HCT116 (cell line): ENCODE measurements around the gene ITSN1. TPM values are rescaled to one million over a fixed set of nuclear protein-coding genes. Genes with fewer than 3 reads are reported as not detected.

Experiments used
- ATAC-seq: fragments of 200-7000 bp; cut with Tn5 transposase; 2 replicates; pipeline ENCODE4 v1.9.1; 2020; ENCODE audit warnings: mild to moderate bottlenecking, moderate library complexity
- BruUV-seq: library from RNA; stranded (reverse); fragments of 400-500 nt; replicated peaks from 2 replicates; lab custom pipeline; 2021; lab: Mats Ljungman, UMichigan
- CTCF ChIA-PET: fragments of 300-600 bp; sonication (Branson Sonifier 250); formaldehyde crosslinking; loops from one replicate; lab custom pipeline; 2021; ENCODE audit warnings: antibody characterized with exemption; lab: Charles Lee
- POLR2A ChIA-PET: fragments of 300-600, 350-600 bp; sonication (Branson Sonifier 250); formaldehyde crosslinking; loops from one replicate; lab custom pipeline; 2021; ENCODE audit warnings: antibody characterized with exemption; lab: Charles Lee
- RAD21 ChIA-PET, 2 experiments: fragments of 300-600 bp; sonication (Branson Sonifier 250); formaldehyde crosslinking; loops; one replicate each; lab custom pipeline; 2023; ENCODE audit warnings: low total read pairs in 2 of 2; ENCODE audit not compliant: uncharacterized antibody in 2 of 2, unreplicated experiment in 2 of 2, low non-redundant PET in 1 of 2; lab: Charles Lee
- DNase-seq: peaks from one replicate; pipeline ENCODE4 v3.0.0-alpha.2; 2010; ENCODE audit warnings: low read depth, low spot score
- H2AFZ ChIP-seq: fragments of 200-600 bp; shearing (Covaris generic), sonication (generic); 2 replicates; pipeline ENCODE4 v1.6.1; 2017; ENCODE audit warnings: low read depth, mixed run types, mixed read lengths, antibody characterized with exemption, low read length; ENCODE audit not compliant: poor library complexity, severe bottlenecking
- H3K27ac ChIP-seq: 2 replicates; pipeline ENCODE4 v1.5.1; 2012; ENCODE audit warnings: low read depth, low read length
- H3K27me3 ChIP-seq: fragments of 200-600 bp; sonication (generic); 2 replicates; pipeline ENCODE4 v1.6.1; 2016; ENCODE audit warnings: mixed run types, low read length, mixed read lengths; ENCODE audit not compliant: insufficient read depth
- H3K36me3 ChIP-seq, 2 experiments: fragments of 200-500 bp in 1 of 2; fragments of 200-600 bp in 1 of 2; sonication (Bioruptor generic) in 1 of 2; sonication (generic) in 1 of 2; 2 replicates each; pipeline versions ENCODE4 v1.5.1 to v1.6.1; 2014 to 2016; ENCODE audit warnings: low read length in 2 of 2, inconsistent platforms in 1 of 2, mixed read lengths in 1 of 2, mixed run types in 1 of 2; ENCODE audit not compliant: insufficient read depth in 2 of 2, control insufficient read depth in 1 of 2
- H3K4me1 ChIP-seq, 2 experiments: fragments of 200-600 bp in 1 of 2; sonication (generic) in 1 of 2; 2 replicates each; pipeline versions ENCODE4 v1.5.1 to v1.6.1; 2012 to 2017; ENCODE audit warnings: low read length in 2 of 2, inconsistent platforms in 1 of 2, mild to moderate bottlenecking in 1 of 2, mixed read lengths in 1 of 2, mixed run types in 1 of 2, moderate library complexity in 1 of 2; ENCODE audit not compliant: insufficient read depth in 2 of 2, control insufficient read depth in 1 of 2
- H3K4me2 ChIP-seq: fragments of 200-600 bp; sonication (generic); 2 replicates; pipeline ENCODE4 v1.6.1; 2017; ENCODE audit warnings: mixed run types, low read length, mixed read lengths
- H3K4me3 ChIP-seq, 2 experiments: fragments of 200-600 bp in 1 of 2; sonication (generic) in 1 of 2; replicated peaks in 1 of 2; 2 replicates each; pipeline ENCODE4 v1.5.1; 2011 to 2016; ENCODE audit warnings: low read length in 2 of 2, control low read depth in 1 of 2, low read depth in 1 of 2, mild to moderate bottlenecking in 1 of 2, mixed read lengths in 1 of 2, mixed run types in 1 of 2
- H3K79me2 ChIP-seq: fragments of 200-600 bp; sonication (generic); 2 replicates; pipeline ENCODE4 v1.6.1; 2017; ENCODE audit warnings: mild to moderate bottlenecking, mixed run types, low read length, moderate library complexity, mixed read lengths; ENCODE audit not compliant: insufficient read depth
- H3K9ac ChIP-seq: fragments of 200-600 bp; sonication (generic); 2 replicates; pipeline ENCODE4 v1.6.1; 2016; ENCODE audit warnings: low read length, mixed read lengths
- H3K9me2 ChIP-seq: fragments of 200-600 bp; sonication (generic), shearing (Covaris generic); 2 replicates; pipeline ENCODE4 v1.6.1; 2017; ENCODE audit warnings: mixed run types, mild to moderate bottlenecking, moderate library complexity; ENCODE audit not compliant: insufficient read depth
- H3K9me3 ChIP-seq, 2 experiments: fragments of 200-500 bp in 1 of 2; fragments of 200-600 bp in 1 of 2; sonication (Bioruptor generic) in 1 of 2; sonication (generic) in 1 of 2; 2 replicates each; pipeline ENCODE4 v1.6.1; 2014 to 2017; ENCODE audit warnings: low read length in 2 of 2, mixed read lengths in 2 of 2, inconsistent platforms in 1 of 2, low read depth in 1 of 2, mild to moderate bottlenecking in 1 of 2, mixed run types in 1 of 2, moderate library complexity in 1 of 2; ENCODE audit not compliant: control insufficient read depth in 1 of 2, insufficient read depth in 1 of 2
- H4K20me1 ChIP-seq: fragments of 200-600 bp; sonication (generic), shearing (Covaris generic); 2 replicates; pipeline ENCODE4 v1.6.1; 2017; ENCODE audit warnings: mixed run types, mild to moderate bottlenecking, moderate library complexity; ENCODE audit not compliant: insufficient read depth
- ATF3 ChIP-seq: IDR thresholded peaks from 2 replicates; pipeline ENCODE4 v1.6.1; 2012
- ELF1 ChIP-seq: IDR thresholded peaks from 2 replicates; pipeline ENCODE4 v1.6.1; 2012; ENCODE audit warnings: low read depth, borderline replicate concordance
- EZH2 ChIP-seq: fragments of 200-600 bp; sonication (generic); IDR thresholded peaks from 2 replicates; pipeline ENCODE4 v1.6.1; 2017; ENCODE audit warnings: antibody characterized with exemption, mixed run types
- FOSL1 ChIP-seq: IDR thresholded peaks from 2 replicates; pipeline ENCODE4 v1.6.1; 2012; ENCODE audit warnings: low read depth
- JUND ChIP-seq: IDR thresholded peaks from 2 replicates; pipeline ENCODE4 v1.6.1; 2012
- POLR2A ChIP-seq: IDR thresholded peaks from 2 replicates; pipeline ENCODE4 v1.7.0; 2011; ENCODE audit warnings: borderline replicate concordance; ENCODE audit not compliant: insufficient read depth, insufficient read length; ENCODE audit errors: extremely low read depth
- RAD21 ChIP-seq: IDR thresholded peaks from 2 replicates; pipeline ENCODE4 v1.6.1; 2012; ENCODE audit warnings: low read depth, mild to moderate bottlenecking
- SIN3A ChIP-seq: IDR thresholded peaks from 2 replicates; pipeline ENCODE4 v1.6.1; 2012; ENCODE audit warnings: low read depth
- SRF ChIP-seq: IDR thresholded peaks from 2 replicates; pipeline ENCODE4 v1.6.1; 2012; ENCODE audit warnings: low read depth
- TCF7L2 ChIP-seq: IDR thresholded peaks from 2 replicates; pipeline ENCODE4 v1.7.0; 2011; ENCODE audit warnings: borderline replicate concordance, inconsistent platforms; ENCODE audit not compliant: insufficient read depth, insufficient read length; ENCODE audit errors: extremely low read depth
- YY1 ChIP-seq: IDR thresholded peaks from 2 replicates; pipeline ENCODE4 v1.6.1; 2011; ENCODE audit warnings: low read length, low read depth, moderate library complexity, mild to moderate bottlenecking; ENCODE audit not compliant: insufficient replicate concordance; ENCODE audit errors: extremely low read depth
- intact Hi-C: fragments of 100-400 bp; cut with micrococcal nuclease; formaldehyde crosslinking; loops from 2 replicates; pipeline ENCODE4 v1.10.0; 2022
- total RNA-seq: library from RNA; stranded (reverse); gene quantifications from one replicate; pipeline ENCODE4 v1.2.1, GENCODE V29; 2021; ENCODE audit not compliant: unreplicated experiment
- TF ChIP-seq, protein P1 (sequence below): IDR thresholded peaks from 2 replicates; pipeline ENCODE4 v1.6.1; 2012
- TF ChIP-seq, protein P2 (sequence below): IDR thresholded peaks from 2 replicates; pipeline ENCODE4 v1.6.1; 2011; ENCODE audit warnings: mild to moderate bottlenecking, low read length, moderate library complexity; ENCODE audit not compliant: insufficient replicate concordance; ENCODE audit errors: extremely low read depth
- TF ChIP-seq, protein P3 (sequence below): IDR thresholded peaks from 2 replicates; pipeline ENCODE4 v1.6.1; 2012; ENCODE audit warnings: low read depth

The ITSN1 gene
- total RNA-seq, 1 experiment from 2014 or later = 25.8 TPM

DNA sequence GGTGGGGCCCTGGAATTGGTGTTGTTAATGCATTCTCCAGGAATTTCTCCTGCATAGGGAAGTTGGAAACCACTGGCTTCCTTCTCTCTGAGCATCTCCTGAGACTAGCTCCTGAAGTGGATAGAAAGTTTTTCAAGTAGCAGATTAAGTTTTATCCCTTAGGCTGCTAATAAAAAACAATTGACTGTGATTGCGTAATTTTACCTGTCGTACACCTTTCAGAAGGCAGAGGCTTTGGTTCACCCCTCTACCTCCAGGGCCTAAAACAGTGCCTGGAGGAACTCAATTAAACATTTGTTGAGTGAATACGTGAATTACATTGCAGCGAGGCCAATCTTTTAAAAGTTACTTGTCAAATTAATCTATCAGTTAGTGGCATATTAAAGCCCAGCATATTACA is 3.4 kb downstream of the ITSN1 start:
- H3K36me3 ChIP-seq = no peaks in the 10 kb centered on the region
- no peaks in the 10 kb centered on the region for H3K9me3 ChIP-seq
- TF ChIP-seq, protein P1, sequence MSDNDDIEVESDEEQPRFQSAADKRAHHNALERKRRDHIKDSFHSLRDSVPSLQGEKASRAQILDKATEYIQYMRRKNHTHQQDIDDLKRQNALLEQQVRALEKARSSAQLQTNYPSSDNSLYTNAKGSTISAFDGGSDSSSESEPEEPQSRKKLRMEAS = no peak
- no peak for TF ChIP-seq RAD21
- TF ChIP-seq SIN3A = no peak
- no peak for TF ChIP-seq JUND
- TF ChIP-seq EZH2 = no peak
- no peak for TF ChIP-seq TCF7L2
- TF ChIP-seq FOSL1 = no peak
- no peak for TF ChIP-seq SRF
- TF ChIP-seq, protein P2, sequence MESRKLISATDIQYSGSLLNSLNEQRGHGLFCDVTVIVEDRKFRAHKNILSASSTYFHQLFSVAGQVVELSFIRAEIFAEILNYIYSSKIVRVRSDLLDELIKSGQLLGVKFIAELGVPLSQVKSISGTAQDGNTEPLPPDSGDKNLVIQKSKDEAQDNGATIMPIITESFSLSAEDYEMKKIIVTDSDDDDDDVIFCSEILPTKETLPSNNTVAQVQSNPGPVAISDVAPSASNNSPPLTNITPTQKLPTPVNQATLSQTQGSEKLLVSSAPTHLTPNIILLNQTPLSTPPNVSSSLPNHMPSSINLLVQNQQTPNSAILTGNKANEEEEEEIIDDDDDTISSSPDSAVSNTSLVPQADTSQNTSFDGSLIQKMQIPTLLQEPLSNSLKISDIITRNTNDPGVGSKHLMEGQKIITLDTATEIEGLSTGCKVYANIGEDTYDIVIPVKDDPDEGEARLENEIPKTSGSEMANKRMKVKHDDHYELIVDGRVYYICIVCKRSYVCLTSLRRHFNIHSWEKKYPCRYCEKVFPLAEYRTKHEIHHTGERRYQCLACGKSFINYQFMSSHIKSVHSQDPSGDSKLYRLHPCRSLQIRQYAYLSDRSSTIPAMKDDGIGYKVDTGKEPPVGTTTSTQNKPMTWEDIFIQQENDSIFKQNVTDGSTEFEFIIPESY = no peak
- TF ChIP-seq YY1 = no peak
- TF ChIP-seq POLR2A = no peak
- no peak for TF ChIP-seq ELF1
- TF ChIP-seq, protein P3, sequence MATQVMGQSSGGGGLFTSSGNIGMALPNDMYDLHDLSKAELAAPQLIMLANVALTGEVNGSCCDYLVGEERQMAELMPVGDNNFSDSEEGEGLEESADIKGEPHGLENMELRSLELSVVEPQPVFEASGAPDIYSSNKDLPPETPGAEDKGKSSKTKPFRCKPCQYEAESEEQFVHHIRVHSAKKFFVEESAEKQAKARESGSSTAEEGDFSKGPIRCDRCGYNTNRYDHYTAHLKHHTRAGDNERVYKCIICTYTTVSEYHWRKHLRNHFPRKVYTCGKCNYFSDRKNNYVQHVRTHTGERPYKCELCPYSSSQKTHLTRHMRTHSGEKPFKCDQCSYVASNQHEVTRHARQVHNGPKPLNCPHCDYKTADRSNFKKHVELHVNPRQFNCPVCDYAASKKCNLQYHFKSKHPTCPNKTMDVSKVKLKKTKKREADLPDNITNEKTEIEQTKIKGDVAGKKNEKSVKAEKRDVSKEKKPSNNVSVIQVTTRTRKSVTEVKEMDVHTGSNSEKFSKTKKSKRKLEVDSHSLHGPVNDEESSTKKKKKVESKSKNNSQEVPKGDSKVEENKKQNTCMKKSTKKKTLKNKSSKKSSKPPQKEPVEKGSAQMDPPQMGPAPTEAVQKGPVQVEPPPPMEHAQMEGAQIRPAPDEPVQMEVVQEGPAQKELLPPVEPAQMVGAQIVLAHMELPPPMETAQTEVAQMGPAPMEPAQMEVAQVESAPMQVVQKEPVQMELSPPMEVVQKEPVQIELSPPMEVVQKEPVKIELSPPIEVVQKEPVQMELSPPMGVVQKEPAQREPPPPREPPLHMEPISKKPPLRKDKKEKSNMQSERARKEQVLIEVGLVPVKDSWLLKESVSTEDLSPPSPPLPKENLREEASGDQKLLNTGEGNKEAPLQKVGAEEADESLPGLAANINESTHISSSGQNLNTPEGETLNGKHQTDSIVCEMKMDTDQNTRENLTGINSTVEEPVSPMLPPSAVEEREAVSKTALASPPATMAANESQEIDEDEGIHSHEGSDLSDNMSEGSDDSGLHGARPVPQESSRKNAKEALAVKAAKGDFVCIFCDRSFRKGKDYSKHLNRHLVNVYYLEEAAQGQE = no peak
- TF ChIP-seq ATF3 = no peak
- no peak overlapping the region for H3K4me2 ChIP-seq
- DNase-seq (no peak), ATAC-seq (no peak)
- BruUV-seq = no TSS peak
- H3K27ac ChIP-seq = no peak overlapping the region
- no peak overlapping the region for H3K4me3 ChIP-seq
- RAD21 ChIA-PET = no interaction called here
- H3K9me2 ChIP-seq = no peaks in the 10 kb centered on the region
- H3K27me3 ChIP-seq = no peaks in the 10 kb centered on the region
- no peak overlapping the region for H2AFZ ChIP-seq
- no peaks in the 10 kb centered on the region for H4K20me1 ChIP-seq
- POLR2A ChIA-PET = no interaction called here
- intact Hi-C loops = loop anchor here (10.0 kb wide), 1 partner anchor 259 kb away; no protein-coding TSS in a partner anchor
- H3K9ac ChIP-seq = no peak overlapping the region
- peaks cover 6 to 9% of the 10 kb centered on the region in 2 experiments; a peak in 3 of 4 replicates for H3K4me1 ChIP-seq
- H3K79me2 ChIP-seq = peaks cover 79% of the 10 kb centered on the region
- CTCF ChIA-PET = interaction anchor here (0.9 kb wide), 1 partner anchor 10 kb away, joined by 3 read pairs; no protein-coding TSS in a partner anchor
